ENCODE results near the gene THAP6.
"Not testable (repeated sequence)": the region's sequence is repeated elsewhere in the genome, so short reads cannot be mapped to it uniquely, and the experiment has no call there.

Gene THAP6

GRCh38 chr4:75525910-75526309 is 11.6 kb downstream of the THAP6 start:
- no peak for TF ChIP-seq CTCF (conservative IDR thresholded peaks at IDR 0.05; ENCODE audit: low read depth, low read length)
- H3K27me3 ChIP-seq (ENCODE audit: insufficient read depth, low read depth) = no peaks in the 10 kb centered on the region
- H3K4me1 ChIP-seq (ENCODE audit: low read depth, poor library complexity, severe bottlenecking) = no peaks in the 10 kb centered on the region
- H4K20me1 ChIP-seq (ENCODE audit: insufficient read depth) = no peaks in the 10 kb centered on the region
- no peak overlapping the region for H2AFZ ChIP-seq (ENCODE audit: low read depth)
- no peak overlapping the region for H3K27ac ChIP-seq
- no peaks in the 10 kb centered on the region for H3K79me2 ChIP-seq (ENCODE audit: insufficient read depth, low read depth)
- no peak overlapping the region for H3K4me3 ChIP-seq (IDR thresholded peaks at IDR 0.05; ENCODE audit: insufficient read depth, low read depth, low read length)
- no peak overlapping the region for H3K9ac ChIP-seq
- H3K4me2 ChIP-seq = no peak overlapping the region
- H3K36me3 ChIP-seq (ENCODE audit: insufficient read depth) = no peaks in the 10 kb centered on the region

DNA sequence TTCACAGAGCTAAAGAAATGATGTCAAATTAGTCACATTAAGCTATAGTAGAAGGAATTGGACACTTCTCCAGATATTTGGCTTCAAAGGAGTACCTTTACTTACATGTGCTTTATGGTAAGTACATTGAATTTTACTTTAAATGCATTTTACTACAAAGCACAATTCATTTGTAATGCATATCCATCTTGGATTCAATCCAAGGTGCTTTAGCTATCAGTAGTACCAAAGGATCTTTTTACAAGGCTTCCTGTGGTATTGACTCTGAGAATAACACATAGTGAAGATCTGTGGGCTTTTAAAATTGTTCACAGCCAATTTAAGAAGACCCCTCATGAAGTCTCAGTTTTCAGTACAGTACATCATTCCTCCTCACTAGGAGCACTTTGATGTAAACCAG is 13.2 kb downstream of the THAP6 start:
- no peaks in the 10 kb centered on the region for H3K36me3 ChIP-seq (ENCODE audit: insufficient read depth)

GRCh38 chr4:75530556-75531322 is 16.5 kb downstream of the THAP6 start:
- H3K36me3 ChIP-seq (ENCODE audit: insufficient read depth) = no peaks in the 10 kb centered on the region
- no peak overlapping the region for H3K27ac ChIP-seq
- no peaks in the 10 kb centered on the region for H3K27me3 ChIP-seq (ENCODE audit: insufficient read depth, low read depth)
- H2AFZ ChIP-seq (ENCODE audit: low read depth) = no peak overlapping the region
- TF ChIP-seq CTCF (conservative IDR thresholded peaks at IDR 0.05; ENCODE audit: low read depth, low read length) = no peak
- H3K79me2 ChIP-seq (ENCODE audit: insufficient read depth, low read depth) = no peaks in the 10 kb centered on the region
- no peak overlapping the region for H3K4me2 ChIP-seq
- H3K9ac ChIP-seq = no peak overlapping the region
- H4K20me1 ChIP-seq (ENCODE audit: insufficient read depth) = no peaks in the 10 kb centered on the region
- no peaks in the 10 kb centered on the region for H3K4me1 ChIP-seq (ENCODE audit: low read depth, poor library complexity, severe bottlenecking)
- no peak overlapping the region for H3K4me3 ChIP-seq (IDR thresholded peaks at IDR 0.05; ENCODE audit: insufficient read depth, low read depth, low read length)

More for the DNA sequence above, 13.2 kb downstream of the THAP6 start:
- no peaks in the 10 kb centered on the region for H4K20me1 ChIP-seq (ENCODE audit: insufficient read depth)
- no peak overlapping the region for H3K27ac ChIP-seq
- no peak overlapping the region for H2AFZ ChIP-seq (ENCODE audit: low read depth)
- no peaks in the 10 kb centered on the region for H3K27me3 ChIP-seq (ENCODE audit: insufficient read depth, low read depth)
- H3K79me2 ChIP-seq (ENCODE audit: insufficient read depth, low read depth) = no peaks in the 10 kb centered on the region
- no peak overlapping the region for H3K9ac ChIP-seq
- H3K4me3 ChIP-seq (IDR thresholded peaks at IDR 0.05; ENCODE audit: insufficient read depth, low read depth, low read length) = no peak overlapping the region
- H3K4me1 ChIP-seq (ENCODE audit: low read depth, poor library complexity, severe bottlenecking) = no peaks in the 10 kb centered on the region
- no peak for TF ChIP-seq CTCF (conservative IDR thresholded peaks at IDR 0.05; ENCODE audit: low read depth, low read length)
- H3K4me2 ChIP-seq = no peak overlapping the region

DNA sequence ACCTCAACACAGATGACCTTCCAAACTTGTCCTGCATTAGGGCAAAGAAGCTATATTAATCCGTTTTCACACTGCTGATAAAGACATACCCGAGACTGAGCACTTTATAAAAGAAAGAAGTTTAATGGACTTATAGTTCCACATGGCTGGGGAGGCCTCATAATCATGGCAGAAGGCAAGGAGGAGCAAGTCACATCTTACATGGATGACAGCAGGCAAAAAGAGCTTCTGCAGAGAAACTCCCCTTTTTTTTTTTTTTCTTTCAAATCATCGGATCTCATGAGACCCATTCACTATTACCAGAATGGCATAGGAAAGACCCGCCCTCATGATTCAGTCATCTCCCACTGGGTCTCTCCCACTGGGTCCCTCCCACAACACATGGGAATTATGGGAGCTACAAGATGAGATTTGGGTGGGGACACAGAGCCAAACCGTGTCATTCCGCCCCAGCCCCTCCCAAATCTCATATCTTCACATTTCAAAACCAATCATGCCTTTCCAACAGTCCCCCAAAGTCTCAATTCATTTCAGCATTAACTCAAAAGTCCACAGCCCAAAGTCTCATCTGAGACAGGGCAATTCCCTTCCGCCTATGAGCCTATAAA is 17.4 kb downstream of the THAP6 start:
- H3K36me3 ChIP-seq (ENCODE audit: insufficient read depth) = not testable (repeated sequence)

GRCh38 chr4:75533339-75533887 is 19.1 kb downstream of the THAP6 start:
- H3K9ac ChIP-seq; H4K20me1 ChIP-seq (ENCODE audit: insufficient read depth); H3K4me2 ChIP-seq; H3K4me1 ChIP-seq (ENCODE audit: low read depth, poor library complexity, severe bottlenecking); H3K36me3 ChIP-seq (ENCODE audit: insufficient read depth); H3K27ac ChIP-seq; H3K4me3 ChIP-seq (IDR thresholded peaks at IDR 0.05; ENCODE audit: insufficient read depth, low read depth, low read length); H3K27me3 ChIP-seq (ENCODE audit: insufficient read depth, low read depth); H2AFZ ChIP-seq (ENCODE audit: low read depth); H3K79me2 ChIP-seq (ENCODE audit: insufficient read depth, low read depth): not testable (repeated sequence)

More for the DNA sequence above, 17.4 kb downstream of the THAP6 start:
- not testable (repeated sequence) for H3K79me2 ChIP-seq (ENCODE audit: insufficient read depth, low read depth); H3K27ac ChIP-seq; H3K4me2 ChIP-seq; H3K4me3 ChIP-seq (IDR thresholded peaks at IDR 0.05; ENCODE audit: insufficient read depth, low read depth, low read length); H3K4me1 ChIP-seq (ENCODE audit: low read depth, poor library complexity, severe bottlenecking); H2AFZ ChIP-seq (ENCODE audit: low read depth); H4K20me1 ChIP-seq (ENCODE audit: insufficient read depth); H3K9ac ChIP-seq; H3K27me3 ChIP-seq (ENCODE audit: insufficient read depth, low read depth)

- H3K4me1 ChIP-seq (ENCODE audit: low read depth, poor library complexity, severe bottlenecking); H4K20me1 ChIP-seq (ENCODE audit: insufficient read depth); H3K4me2 ChIP-seq; H3K27me3 ChIP-seq (ENCODE audit: insufficient read depth, low read depth); H3K9ac ChIP-seq; H3K36me3 ChIP-seq (ENCODE audit: insufficient read depth); H3K4me3 ChIP-seq (IDR thresholded peaks at IDR 0.05; ENCODE audit: insufficient read depth, low read depth, low read length); H2AFZ ChIP-seq (ENCODE audit: low read depth); H3K79me2 ChIP-seq (ENCODE audit: insufficient read depth, low read depth); H3K27ac ChIP-seq: not testable (repeated sequence)
These were observed 19.7 kb downstream of the THAP6 start for GRCh38 chr4:75533926-75534325.

GRCh38 chr4:75537308-75537707 is 23.0 kb downstream of the THAP6 start:
- not testable (repeated sequence) for H3K9ac ChIP-seq; H3K79me2 ChIP-seq (ENCODE audit: insufficient read depth, low read depth); H3K27me3 ChIP-seq (ENCODE audit: insufficient read depth, low read depth); H3K27ac ChIP-seq; H4K20me1 ChIP-seq (ENCODE audit: insufficient read depth); H2AFZ ChIP-seq (ENCODE audit: low read depth); H3K4me3 ChIP-seq (IDR thresholded peaks at IDR 0.05; ENCODE audit: insufficient read depth, low read depth, low read length); H3K4me2 ChIP-seq; H3K36me3 ChIP-seq (ENCODE audit: insufficient read depth); H3K4me1 ChIP-seq (ENCODE audit: low read depth, poor library complexity, severe bottlenecking)
